GM13977 (cell line): ENCODE measurements around the gene MNX1.

Experiments
- DNase-seq: peaks from one replicate; pipeline ENCODE4 v3.0.0; 2012; ENCODE audit warnings: low spot score
- in situ Hi-C: fragments of 300-500 bp; cut with MboI; formaldehyde crosslinking; loops from one replicate; pipeline ENCODE4 v1.12.0; 2022; ENCODE audit warnings: low sequenced_read_pairs, low pct_unique_long_range_greater_than_20kb, mixed read lengths, inconsistent platforms; ENCODE audit not compliant: unreplicated experiment
- TF ChIP-seq, protein P1 (sequence below): IDR thresholded peaks from 2 replicates; pipeline ENCODE4 v1.5.1; 2012; ENCODE audit warnings: mild to moderate bottlenecking, control low read depth; ENCODE audit not compliant: insufficient read depth; ENCODE audit errors: extremely low read depth, missing control alignments

MNX1 gene

DNA sequence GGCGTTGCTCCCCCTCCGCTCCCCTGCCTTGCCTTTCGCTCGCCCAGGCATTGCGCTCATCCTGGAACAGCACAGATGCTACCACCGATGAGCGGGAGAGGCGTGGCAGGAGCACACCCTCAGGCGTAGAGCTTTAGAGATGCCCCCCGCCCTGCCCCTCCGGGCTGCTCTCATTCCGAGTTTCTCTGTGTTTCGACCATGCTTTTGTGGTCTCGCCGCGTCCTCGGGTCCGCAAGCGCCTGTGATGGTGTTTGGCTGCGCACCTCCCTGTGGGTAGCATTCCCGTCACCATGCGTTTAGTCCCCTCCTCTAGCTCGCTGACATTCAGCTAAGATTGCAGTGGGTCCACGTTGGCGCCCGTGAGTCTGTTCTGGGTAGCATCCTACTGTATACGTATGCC is 42.3 kb downstream of the MNX1 start:
- TF ChIP-seq, protein P1, sequence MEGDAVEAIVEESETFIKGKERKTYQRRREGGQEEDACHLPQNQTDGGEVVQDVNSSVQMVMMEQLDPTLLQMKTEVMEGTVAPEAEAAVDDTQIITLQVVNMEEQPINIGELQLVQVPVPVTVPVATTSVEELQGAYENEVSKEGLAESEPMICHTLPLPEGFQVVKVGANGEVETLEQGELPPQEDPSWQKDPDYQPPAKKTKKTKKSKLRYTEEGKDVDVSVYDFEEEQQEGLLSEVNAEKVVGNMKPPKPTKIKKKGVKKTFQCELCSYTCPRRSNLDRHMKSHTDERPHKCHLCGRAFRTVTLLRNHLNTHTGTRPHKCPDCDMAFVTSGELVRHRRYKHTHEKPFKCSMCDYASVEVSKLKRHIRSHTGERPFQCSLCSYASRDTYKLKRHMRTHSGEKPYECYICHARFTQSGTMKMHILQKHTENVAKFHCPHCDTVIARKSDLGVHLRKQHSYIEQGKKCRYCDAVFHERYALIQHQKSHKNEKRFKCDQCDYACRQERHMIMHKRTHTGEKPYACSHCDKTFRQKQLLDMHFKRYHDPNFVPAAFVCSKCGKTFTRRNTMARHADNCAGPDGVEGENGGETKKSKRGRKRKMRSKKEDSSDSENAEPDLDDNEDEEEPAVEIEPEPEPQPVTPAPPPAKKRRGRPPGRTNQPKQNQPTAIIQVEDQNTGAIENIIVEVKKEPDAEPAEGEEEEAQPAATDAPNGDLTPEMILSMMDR = no peak
- no peak for DNase-seq
- in situ Hi-C loops = loop anchor here (25.0 kb wide), 1 partner anchor 294 kb away; no protein-coding TSS in a partner anchor

DNA sequence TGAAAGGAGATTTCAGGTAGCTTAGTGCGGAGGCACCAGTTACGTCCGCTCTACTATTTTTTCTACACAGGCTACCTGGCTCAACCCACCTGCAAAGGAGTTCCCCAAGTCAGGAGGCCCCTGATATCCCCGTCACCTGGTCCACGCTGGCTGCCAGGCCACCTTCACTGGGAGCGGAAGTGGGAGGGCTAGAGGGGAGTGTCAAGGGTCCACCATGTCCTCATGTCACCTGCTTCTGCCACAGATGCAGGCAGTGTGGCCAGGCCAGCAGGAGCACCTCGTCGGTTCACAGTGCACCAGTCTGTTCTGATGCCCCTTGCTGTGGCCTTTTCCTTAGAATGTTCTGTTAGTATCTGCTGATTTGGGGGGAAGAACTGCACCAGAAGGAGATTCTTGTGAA is 44.1 kb downstream of the MNX1 start:
- in situ Hi-C loops = loop anchor here (25.0 kb wide), 1 partner anchor 296 kb away; no protein-coding TSS in a partner anchor
- TF ChIP-seq, protein P1 = no peak
- no peak for DNase-seq

DNA sequence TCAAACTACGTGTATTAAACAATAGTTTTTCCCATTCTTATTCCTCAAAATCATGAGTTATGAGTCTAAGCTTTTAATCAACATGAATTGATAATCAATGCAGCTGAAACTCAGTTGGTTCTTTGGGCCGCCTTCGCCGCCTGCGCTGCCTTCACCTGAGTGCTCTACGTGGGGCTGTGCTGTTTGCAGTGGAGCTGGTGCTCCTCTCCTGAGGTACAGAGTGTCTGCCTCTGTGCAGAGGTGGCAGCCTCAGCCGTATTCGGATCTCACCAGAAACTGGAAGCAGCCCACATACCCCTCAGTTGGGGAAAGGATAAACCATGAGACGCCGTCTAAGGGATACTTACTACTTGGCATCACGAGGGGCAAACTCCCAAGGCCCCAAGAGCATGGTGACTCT is 45.5 kb downstream of the MNX1 start:
- DNase-seq = no peak
- in situ Hi-C loops = loop anchor here (25.0 kb wide), 1 partner anchor 297 kb away; no protein-coding TSS in a partner anchor
- TF ChIP-seq, protein P1 = no peak

DNA sequence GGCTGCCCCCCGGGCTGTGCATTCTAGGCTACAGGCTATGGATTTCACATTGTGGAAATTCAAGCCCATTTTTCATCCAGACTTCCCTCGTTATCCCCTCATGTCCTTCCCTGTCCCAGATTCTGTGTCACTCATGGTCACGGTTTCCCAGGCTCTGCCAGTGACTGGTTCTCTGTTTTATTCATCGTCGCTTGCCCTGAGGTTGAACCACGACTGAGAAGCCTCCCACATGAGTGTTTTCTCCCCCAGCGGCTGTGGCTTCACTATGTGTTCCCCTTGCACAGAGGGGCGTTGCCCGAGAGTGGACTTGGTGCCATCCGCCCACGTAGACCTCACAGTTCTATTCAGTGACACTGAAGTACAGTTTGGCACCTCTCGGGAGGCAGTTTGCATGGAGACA is 47.0 kb downstream of the MNX1 start:
- no peak for DNase-seq
- TF ChIP-seq, protein P1 = no peak
- in situ Hi-C loops = loop anchor here (25.0 kb wide), 1 partner anchor 299 kb away; no protein-coding TSS in a partner anchor

DNA sequence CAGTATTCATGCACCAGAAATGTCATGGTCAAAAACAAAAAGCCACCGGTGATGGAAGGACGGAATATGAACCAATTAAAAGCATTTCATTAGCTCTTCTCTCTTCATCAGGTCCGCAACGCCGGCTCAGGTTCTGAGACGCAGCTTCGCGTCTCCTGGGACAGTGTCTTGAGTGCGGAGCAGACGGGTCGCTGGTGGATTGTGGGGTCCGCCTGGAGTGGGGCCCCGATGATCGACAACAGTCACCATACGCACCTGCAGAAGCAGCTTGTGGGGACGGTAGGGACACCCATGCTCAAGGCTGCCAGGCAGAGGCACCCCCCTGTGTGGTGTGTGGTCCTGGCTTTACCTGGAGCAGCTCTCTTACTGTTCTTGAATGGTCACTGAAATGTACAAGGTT is 47.6 kb downstream of the MNX1 start:
- no peak for DNase-seq
- TF ChIP-seq, protein P1 = no peak
- in situ Hi-C loops = loop anchor here (25.0 kb wide), 1 partner anchor 299 kb away; no protein-coding TSS in a partner anchor

DNA sequence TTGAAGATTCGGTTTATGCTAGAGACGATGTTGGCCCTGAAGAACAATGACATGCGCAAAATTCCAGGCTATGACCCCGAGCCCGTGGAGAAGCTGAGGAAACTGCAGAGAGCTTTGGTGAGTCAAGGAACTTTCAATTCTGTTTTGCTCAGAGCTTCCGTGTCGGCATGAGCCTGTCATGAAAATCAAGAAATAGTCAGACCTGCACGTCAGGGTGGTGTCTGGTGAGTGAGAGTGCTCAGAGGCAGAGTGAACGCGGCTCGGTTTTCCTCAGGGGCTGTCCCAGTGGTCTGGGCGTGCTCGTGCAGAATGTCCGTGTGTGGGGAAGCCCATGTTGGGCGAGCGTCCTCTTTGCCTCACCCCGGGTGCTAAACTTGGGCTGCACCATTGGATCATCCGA is 48.3 kb downstream of the MNX1 start:
- no peak for DNase-seq
- in situ Hi-C loops = loop anchor here (25.0 kb wide), 1 partner anchor 300 kb away; no protein-coding TSS in a partner anchor
- TF ChIP-seq, protein P1 = no peak
